A549 (cell line): ENCODE results near the gene PGLYRP1. TPM values are rescaled to one million over a fixed set of nuclear protein-coding genes. Genes with fewer than 3 reads are reported as not detected.
A peak's percentile ranks its signal among the peaks of the same experiment; 100 is the strongest.

Experiments
- ATAC-seq, 2 experiments: fragments of 200-7000 bp in 1 of 2; fragments of >200 bp in 1 of 2; cut with Nextera tagmentation in 1 of 2; cut with Tn5 transposase in 1 of 2; 3 replicates each; pipeline versions ENCODE4 v1.8.0 to v1.9.1; 2018 to 2020; ENCODE audit warnings: mild to moderate bottlenecking in 1 of 2, moderate library complexity in 1 of 2
- CTCF ChIA-PET: fragments of 300-600 bp; sonication (Branson Sonifier 250); formaldehyde crosslinking; extraction: SDS; loops from one replicate; lab custom pipeline; 2021; ENCODE audit warnings: antibody characterized with exemption, inconsistent platforms; lab: Yijun Ruan, JAX
- POLR2A ChIA-PET: fragments of 350-600 bp; formaldehyde crosslinking; extraction: SDS; loops from one replicate; lab custom pipeline; 2021; ENCODE audit warnings: antibody characterized with exemption, inconsistent platforms; lab: Yijun Ruan, JAX
- DNase-seq, 2 experiments: peaks; one replicate each; pipeline versions ENCODE4 v3.0.0 to v3.0.0-alpha.2; 2011 to 2016; ENCODE audit warnings: low read depth in 1 of 2, low spot score in 1 of 2
- FAIRE-seq: peaks from 2 replicates; lab custom pipeline; 2011; peaks lifted over from hg19 to GRCh38; lab: Jason Lieb, UNC
- H3K27ac ChIP-seq, 2 experiments: fragments of >200 bp; sonication (Bioruptor Twin); formaldehyde crosslinking; 3 replicates each; pipeline ENCODE4 v1.5.1; 2016 to 2017
- H3K4me1 ChIP-seq: fragments of >200 bp; sonication (Bioruptor Twin); formaldehyde crosslinking; 3 replicates; pipeline ENCODE4 v1.6.1; 2016
- H3K4me2 ChIP-seq: fragments of >200 bp; sonication (Bioruptor Twin); formaldehyde crosslinking; 3 replicates; pipeline ENCODE4 v1.6.1; 2016
- H3K4me3 ChIP-seq: fragments of >200 bp; sonication (Bioruptor Twin); formaldehyde crosslinking; 3 replicates; pipeline ENCODE4 v1.5.1; 2016
- H3K9me3 ChIP-seq: fragments of >200 bp; sonication (Bioruptor Twin); formaldehyde crosslinking; 3 replicates; pipeline ENCODE4 v1.6.1; 2016
- BCL3 ChIP-seq: fragments of >200 bp; sonication (Bioruptor Twin); formaldehyde crosslinking; IDR thresholded peaks from 3 replicates; pipeline ENCODE4 v1.6.1; 2016
- CEBPB ChIP-seq, 2 experiments: fragments of >200 bp in 1 of 2; sonication (Bioruptor Twin) in 1 of 2; formaldehyde crosslinking in 1 of 2; IDR thresholded peaks; 2 replicates each; pipeline ENCODE4 v1.6.1; 2012 to 2016
- CTCF ChIP-seq: fragments of >200 bp; sonication (Bioruptor Twin); formaldehyde crosslinking; IDR thresholded peaks from 3 replicates; pipeline ENCODE4 v1.5.1; 2016
- E2F6 ChIP-seq: IDR thresholded peaks from 2 replicates; pipeline ENCODE4 v1.6.1; 2012; ENCODE audit warnings: low read depth, borderline replicate concordance
- FOSB ChIP-seq: fragments of 250-450 bp; sonication (Bioruptor Pico); IDR thresholded peaks from 2 replicates; pipeline ENCODE4 v1.5.0; 2020; ENCODE audit warnings: mild to moderate bottlenecking, moderate library complexity
- GATA3 ChIP-seq: IDR thresholded peaks from 2 replicates; pipeline ENCODE4 v1.6.1; 2012; ENCODE audit warnings: borderline replicate concordance
- HES2 ChIP-seq: fragments of >200 bp; sonication (Bioruptor Twin); formaldehyde crosslinking; IDR thresholded peaks from 2 replicates; pipeline ENCODE4 v1.6.1; 2016
- HMGXB4 ChIP-seq: fragments of 250-450 bp; sonication (Bioruptor Pico); IDR thresholded peaks from 2 replicates; pipeline ENCODE4 v1.5.0; 2021; ENCODE audit warnings: mild to moderate bottlenecking, moderate library complexity, borderline replicate concordance
- HOXB13 ChIP-seq: fragments of 250-450 bp; sonication (Bioruptor Pico); IDR thresholded peaks from 2 replicates; pipeline ENCODE4 v1.5.0; 2020; ENCODE audit warnings: low read depth, mild to moderate bottlenecking, moderate library complexity
- KDM1A ChIP-seq: fragments of 200-600 bp; sonication (generic); IDR thresholded peaks from 2 replicates; pipeline ENCODE4 v1.6.1; 2016; ENCODE audit warnings: low read depth, mild to moderate bottlenecking
- KDM5A ChIP-seq: fragments of 200-600 bp; sonication (generic); IDR thresholded peaks from 2 replicates; pipeline ENCODE4 v1.6.1; 2016; ENCODE audit warnings: antibody characterized with exemption, mild to moderate bottlenecking
- MYC ChIP-seq: IDR thresholded peaks from 2 replicates; pipeline ENCODE4 v1.6.1; 2012; ENCODE audit warnings: mild to moderate bottlenecking, inconsistent platforms, low read length, improper control_type of control experiment, borderline replicate concordance
- REST ChIP-seq: fragments of 200-600 bp; sonication (generic); IDR thresholded peaks from 2 replicates; pipeline ENCODE4 v1.6.1; 2016; ENCODE audit warnings: antibody characterized with exemption, mild to moderate bottlenecking, moderate library complexity
- ZNF302 ChIP-seq: fragments of 250-450 bp; sonication (Bioruptor Pico); IDR thresholded peaks from 2 replicates; pipeline ENCODE4 v1.9.0; 2021; ENCODE audit warnings: inconsistent platforms, mild to moderate bottlenecking, moderate library complexity
- ZSCAN20 ChIP-seq: fragments of 250-450 bp; sonication (Bioruptor Pico); IDR thresholded peaks from 2 replicates; pipeline ENCODE4 v1.8.0; 2022; ENCODE audit warnings: mild to moderate bottlenecking, moderate library complexity
- WGBS: methylation state at CpG from one replicate; pipeline ENCODE4 v1.1.6; 2017; ENCODE audit errors: missing lambda C conversion rate; 5-methylcytosine and 5-hydroxymethylcytosine counted together
- polyA plus RNA-seq, 4 experiments: library from polyadenylated mRNA; depleted of rRNA in 3 of 4; stranded (reverse); fragments of >200 nt; fragmentation: RNase III in 1 of 4; extraction: RNeasy Plus Mini Kit Qiagen cat#74134 plus additional on column Dnase treatment in 1 of 4; gene quantifications; 2 replicates in 3 of 4; 3 replicates in 1 of 4; pipeline ENCODE4 v1.2.3, GENCODE V29; 2011 to 2017

PGLYRP1 gene
- polyA plus RNA-seq, 2 of the 4 experiments (the other 2 are of a cell fraction), result not detected

GRCh38 chr19:46021531-46022041 is 1.3 kb downstream of the PGLYRP1 start:
- WGBS, result 74% methylated on average over 11 of the region's 11 CpGs
- Histone ChIP-seq H3K9me3 (no peaks in the 10 kb centered on the region), H3K4me1 (peaks cover 4% of the 10 kb centered on the region; the same call in 2 of the 3 replicates), H3K27ac (no peak overlapping the region), H3K4me3 (no peak overlapping the region), H3K4me2 (no peak overlapping the region)
- CTCF ChIA-PET, result interaction anchor here (0.7 to 23.2 kb wide), 11 partner anchors 11 to 242 kb away, joined by 3 to 1009 read pairs (median 5); no protein-coding TSS in a partner anchor
- POLR2A ChIA-PET, result no interaction called here
- FAIRE-seq (no peak), ATAC-seq (peak; percentile 11 to 28; a peak in 3 of 6 replicates), DNase-seq (peak in 1 of 2 experiments; percentile 34)
- TF ChIP-seq HMGXB4 (no peak), CTCF (no peak), GATA3 (no peak), KDM5A (no peak), MYC (no peak), KDM1A (no peak), REST (no peak), E2F6 (no peak), ZSCAN20 (CRISPR knock-in tag) (no peak), CEBPB (IDR thresholded peaks at IDR 0.05) (no peak), HOXB13 (CRISPR knock-in tag) (no peak), BCL3 (no peak), ZNF302 (CRISPR knock-in tag) (no peak), FOSB (CRISPR knock-in tag) (no peak)

- H3K4me3 ChIP-seq, result no peak overlapping the region
- 82% methylated on average over 7 of the region's 7 CpGs for WGBS
- DNase-seq (no peak), FAIRE-seq (no peak)
- POLR2A ChIA-PET, result no interaction called here
- H3K9me3 ChIP-seq, result no peaks in the 10 kb centered on the region
- H3K4me1 ChIP-seq, result peaks cover 9% of the 10 kb centered on the region
- no peak overlapping the region for H3K4me2 ChIP-seq
- TF ChIP-seq ZNF302 (CRISPR knock-in tag) (no peak), HES2 (no peak)
- TF ChIP-seq, all 56 proteins: peak for 0
- no peak overlapping the region for H3K27ac ChIP-seq
- ATAC-seq, result no peak
- CTCF ChIA-PET, result interaction anchor here (0.7 to 23.2 kb wide), 15 partner anchors 7 to 326 kb away, joined by 3 to 1009 read pairs (median 5); partner anchors contain the start of gene PPP5C
Measured at GRCh38 chr19:46020819-46021125, 2.1 kb downstream of the PGLYRP1 start.
